Ramos (cell line): ENCODE results near the gene KANK2.
"Not testable (repeated sequence)": the region's sequence is repeated elsewhere in the genome, so short reads cannot be mapped to it uniquely, and the experiment has no call there.

Experiments
- in situ Hi-C: fragments of 300-500 bp; cut with MboI; formaldehyde crosslinking; loops from one replicate; pipeline ENCODE4 v1.14.3; 2022; ENCODE audit warnings: low sequenced_read_pairs; ENCODE audit not compliant: unreplicated experiment

Gene KANK2

DNA sequence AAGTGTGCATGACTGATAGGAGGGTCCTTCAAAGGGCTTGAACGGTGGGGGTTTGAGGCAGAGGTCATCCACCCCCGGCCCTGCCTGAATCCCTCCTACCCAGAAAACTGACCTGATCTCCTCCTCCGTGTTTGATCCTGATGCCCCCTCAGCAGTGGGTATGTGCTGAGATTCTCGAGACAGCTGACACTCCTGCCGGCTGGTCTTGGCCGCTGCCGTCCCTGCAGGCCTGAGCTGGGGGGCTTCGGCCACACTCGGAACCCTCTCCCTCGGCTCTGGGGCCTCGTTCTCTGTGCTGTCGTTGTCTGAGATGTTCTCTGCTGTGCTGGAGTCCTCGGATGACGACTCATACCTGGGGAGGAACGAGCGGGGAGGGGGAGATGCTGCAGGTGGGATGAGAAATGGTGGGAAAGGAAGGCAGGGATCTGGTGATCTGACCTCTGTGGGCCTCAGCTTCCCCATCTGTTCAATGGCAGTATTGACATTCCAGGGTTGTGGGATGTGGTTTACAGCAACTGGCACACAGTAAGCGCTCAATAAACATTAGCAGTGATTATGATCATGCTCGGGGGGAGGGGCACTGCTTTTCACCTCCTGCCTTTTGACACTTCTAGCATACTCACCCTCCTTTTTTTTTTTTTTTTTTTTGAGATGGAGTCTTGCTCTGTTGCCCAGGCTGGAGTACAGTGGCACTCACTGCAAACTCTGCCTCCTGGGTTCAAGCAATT lies 20.7 kb downstream of the KANK2 start:
- in situ Hi-C loops: no loop called here

DNA sequence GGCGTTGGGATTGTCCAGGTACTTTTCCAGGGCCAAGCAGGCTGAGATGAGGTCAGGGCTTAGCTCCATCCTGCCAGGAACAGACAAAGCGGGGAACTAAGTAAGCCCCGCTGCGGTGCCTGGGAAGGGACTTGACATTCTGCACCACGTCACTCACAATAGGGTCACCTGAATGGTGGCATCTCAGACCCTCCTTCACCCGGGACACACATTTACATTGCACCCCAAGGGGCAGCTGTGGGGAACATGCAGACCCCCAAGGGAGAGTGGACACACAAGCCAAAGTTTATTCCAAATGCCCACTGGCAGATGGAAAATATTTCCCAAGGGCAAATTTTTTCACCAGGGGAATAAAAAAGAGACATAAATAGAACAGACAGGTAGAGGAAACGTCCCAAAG lies 21.4 kb downstream of the KANK2 start:
- in situ Hi-C loops: no loop called here

DNA sequence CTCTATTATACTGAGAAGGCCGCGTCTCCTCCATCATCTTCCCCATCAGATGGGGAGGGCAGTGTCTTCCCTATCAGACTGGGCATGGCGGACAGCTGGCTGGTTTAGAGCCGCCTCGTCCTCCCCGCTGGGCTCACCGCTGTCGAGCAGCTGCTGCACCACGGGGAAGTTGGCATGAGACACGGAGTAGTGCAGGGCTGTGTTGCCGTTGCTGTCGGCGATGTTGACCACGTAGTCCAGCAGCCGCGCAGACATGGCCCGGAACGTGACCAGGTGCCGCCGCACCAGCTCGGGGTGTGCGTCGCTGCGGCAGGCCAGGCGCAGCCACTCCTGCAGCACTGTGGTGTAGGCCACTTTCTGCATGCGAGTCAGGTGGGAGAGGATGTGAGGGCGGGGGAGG lies 23.0 kb downstream of the KANK2 start:
- in situ Hi-C loops: no loop called here

DNA sequence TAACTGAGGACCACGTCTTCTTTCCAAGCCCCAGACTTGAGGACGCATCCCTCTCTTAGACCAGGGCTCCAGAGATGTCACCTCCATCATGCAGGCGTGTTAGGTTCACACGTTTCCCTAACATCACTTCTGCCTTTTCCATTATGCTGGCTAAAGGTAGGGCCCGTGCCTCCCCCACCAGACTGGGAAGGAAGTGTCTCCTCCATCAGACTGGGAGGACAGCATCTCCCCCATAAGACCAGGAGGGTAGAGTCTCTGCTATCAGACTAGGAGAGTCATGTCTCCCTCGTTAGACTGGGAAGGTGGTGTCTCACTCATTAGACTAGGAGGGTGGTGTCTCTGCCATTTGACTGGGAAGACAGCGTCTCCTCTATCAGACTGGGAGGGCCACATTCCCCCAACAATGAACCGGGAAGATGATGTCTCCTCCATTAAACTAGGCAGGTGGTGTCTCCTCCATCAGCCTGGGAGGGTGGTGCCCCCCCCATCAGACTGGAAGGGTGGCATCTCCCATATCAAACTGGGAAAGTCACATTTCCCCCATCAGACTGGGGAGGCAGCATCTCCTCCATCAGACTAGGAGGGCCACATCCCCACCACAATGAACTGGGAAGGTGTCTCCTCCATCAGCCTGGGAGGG lies 23.7 kb downstream of the KANK2 start:
- in situ Hi-C loops: no loop called here

DNA sequence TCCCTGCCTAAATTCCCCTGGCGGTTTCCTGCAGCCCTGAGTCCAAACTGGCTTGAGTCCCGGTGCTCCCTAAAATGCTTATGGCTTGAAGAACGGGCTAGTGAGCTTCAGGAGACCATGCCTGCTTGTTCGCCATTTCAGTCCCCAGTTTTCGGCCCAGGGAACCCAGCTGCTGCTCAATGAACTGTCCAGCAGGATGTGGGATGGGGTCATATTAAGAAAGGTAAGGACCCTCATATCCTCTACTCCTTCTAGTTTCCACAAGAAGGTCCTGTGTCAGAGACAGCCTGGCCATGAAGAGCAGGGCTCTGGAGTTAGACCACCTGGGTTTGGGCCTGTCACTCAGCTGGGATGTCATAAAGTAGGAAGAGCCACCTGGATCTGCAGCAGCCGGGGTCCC lies 24.8 kb downstream of the KANK2 start:
- in situ Hi-C loops: no loop called here

DNA sequence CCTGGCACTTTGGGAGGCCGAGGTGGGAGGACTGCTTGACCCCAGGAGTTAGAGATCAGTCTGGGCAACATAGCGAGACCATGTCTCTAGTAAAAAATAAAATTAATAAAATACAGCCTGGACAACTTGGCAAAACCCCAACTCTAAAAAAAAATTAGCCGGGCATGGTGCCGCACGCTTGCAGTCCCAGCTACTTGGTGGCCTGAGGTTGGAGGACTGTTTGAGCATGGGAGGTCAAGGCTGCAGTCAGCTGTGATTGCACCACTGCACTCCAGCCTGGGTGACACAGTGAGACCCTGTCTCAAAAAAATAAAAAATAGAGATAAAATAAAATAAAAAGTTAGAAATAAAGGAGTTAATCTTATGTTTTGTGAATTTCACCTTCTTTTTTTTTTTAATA lies 26.2 kb downstream of the KANK2 start:
- in situ Hi-C loops: no loop called here

DNA sequence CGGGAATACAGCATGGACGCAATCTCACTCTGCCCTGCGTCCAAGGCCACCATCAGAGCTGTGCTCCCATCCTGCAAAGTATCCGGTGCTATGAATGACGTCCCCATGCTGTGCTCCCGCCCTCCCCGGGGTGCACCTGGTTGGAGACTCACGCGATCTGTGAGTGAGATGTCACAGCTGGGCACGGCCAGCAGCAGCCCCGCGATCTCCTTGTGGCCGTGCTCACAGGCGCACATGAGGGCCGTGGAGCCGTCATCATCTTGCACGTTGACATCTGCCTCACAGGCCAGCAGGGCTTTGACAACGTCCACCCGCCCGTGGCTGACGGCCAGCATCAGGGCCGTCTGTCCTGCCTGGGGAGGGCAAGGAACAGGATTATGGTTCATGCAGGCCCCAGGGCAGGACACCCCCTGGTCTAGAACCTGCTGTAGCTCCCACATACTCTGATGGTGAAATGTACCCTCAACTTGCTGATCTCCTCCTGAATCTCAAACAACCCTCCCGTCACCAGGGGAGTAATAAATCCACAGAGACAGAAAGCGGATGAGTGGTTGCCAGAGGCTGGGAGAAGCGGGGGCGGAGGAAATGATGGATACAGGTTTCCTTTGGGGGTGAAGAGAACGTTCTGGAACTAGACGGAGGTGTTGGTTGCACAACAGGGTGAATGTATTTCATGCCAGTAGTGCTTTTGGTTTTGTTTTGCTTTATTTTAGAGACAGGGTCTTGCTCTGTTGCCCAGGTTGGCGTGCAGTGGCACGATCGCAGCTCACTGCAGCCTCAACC lies 27.3 kb downstream of the KANK2 start:
- in situ Hi-C loops: no loop called here

DNA sequence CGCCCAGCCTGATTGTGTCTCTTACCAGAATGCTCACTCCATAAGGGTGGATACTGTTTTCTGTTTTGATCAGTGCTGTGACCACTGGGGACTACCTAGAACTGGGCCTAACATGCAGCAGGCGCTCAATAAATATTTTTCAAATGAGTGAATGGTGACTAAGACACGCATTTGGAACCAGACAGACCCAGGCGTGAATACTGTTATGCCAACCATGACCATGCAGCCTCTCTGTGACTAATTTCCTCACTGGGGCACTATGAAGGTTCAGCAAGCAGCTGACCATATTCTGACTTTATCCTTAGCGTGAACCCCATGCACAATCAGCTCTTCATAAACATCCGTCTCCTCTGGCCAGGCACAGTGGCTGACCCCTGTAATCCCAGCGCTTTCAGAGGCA lies 28.8 kb downstream of the KANK2 start:
- in situ Hi-C loops: no loop called here

DNA sequence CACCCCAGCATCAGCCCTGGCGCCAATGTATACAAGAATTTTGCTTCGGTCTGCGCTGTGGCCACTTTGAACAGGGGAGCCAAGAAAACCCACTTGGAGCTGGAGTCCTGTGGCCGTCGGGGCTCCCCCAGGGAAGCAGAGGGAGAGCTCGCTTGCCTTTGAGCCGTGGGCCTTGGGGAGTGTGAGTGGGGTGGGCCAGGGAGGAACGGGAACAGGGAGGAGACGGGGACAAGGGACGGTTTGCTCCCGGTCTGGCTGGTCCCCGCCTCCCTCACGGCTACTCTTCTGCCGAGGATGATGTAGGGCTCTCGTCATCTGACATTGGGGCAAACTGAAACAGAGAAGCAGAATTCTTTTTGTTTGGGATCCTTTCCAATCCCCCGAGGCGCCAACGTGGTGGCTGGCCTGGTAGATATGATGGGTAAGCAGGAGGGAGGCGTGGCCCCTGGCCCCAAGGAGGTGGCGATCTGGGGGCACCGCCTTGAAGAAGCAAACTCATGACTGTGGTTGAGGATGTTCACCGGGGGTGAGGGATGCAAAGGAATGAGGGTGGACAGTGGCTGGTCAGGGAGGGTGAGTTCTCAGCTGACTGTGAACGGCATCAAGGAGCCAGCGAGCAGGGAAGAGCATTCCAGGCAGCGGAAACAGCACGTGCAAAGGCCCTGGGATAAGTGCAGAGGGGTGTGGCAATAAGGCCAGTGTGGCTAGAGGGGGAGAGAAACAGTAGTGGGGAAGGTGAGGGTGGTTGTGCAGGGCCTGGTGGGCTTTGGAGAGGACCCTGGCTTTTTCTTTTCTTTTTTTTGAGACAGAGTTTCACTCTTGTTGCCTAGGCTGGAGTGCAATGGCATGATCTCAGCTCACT lies 30.8 kb downstream of the KANK2 start:
- in situ Hi-C loops: no loop called here

DNA sequence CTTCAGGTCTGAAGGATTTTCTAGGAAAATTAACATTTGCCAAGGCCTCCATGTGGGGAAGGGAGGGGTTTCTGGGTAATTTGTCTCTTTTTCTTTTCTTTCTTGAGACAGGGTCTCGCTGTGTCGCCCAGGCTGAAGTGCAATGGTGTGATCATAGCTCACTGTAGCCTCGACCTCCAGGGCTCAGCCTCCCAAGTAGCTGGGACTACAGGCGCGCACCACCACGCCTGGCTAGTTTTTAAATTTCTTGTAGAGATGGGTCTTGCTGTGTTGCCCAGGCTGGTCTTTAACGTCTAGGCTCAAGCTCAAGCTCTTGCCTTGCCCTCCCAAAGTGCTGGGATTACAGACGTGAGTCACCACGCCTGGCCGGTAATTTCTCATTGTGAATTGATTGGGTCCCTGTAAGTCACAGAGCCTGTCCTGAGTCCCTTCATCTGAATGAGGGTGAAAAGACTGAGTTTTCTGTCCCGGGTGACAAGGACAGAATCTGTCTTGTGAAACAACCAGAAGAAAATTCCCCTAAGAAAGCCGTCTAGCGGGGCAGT lies 31.8 kb downstream of the KANK2 start:
- in situ Hi-C loops: no loop called here

DNA sequence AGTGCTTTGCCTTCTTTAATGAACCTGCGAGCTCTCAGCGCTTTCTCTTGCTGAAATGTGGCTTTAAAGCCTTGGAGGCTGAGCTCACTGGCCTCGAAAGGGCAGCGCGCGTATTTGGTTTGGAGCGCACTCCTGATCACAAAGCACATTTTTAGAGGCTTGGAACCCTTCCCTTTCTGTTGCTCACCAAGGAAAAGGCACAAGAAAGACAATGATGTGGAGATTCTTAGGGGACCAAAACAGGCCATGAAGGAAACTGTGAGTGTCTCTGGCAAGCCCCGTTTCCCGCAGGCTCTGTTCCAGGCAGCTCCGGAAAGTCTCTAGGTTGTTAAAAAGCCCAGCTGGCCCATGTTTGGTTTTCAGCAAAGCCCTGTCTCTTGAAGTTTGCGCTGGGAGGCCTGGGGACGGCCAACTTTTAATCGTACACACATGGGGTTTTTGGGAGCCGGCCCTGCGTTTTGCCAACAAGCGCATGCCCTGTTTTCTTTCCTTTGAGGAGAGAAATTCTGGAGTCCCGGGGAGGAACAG lies 32.4 kb downstream of the KANK2 start:
- in situ Hi-C loops: no loop called here

DNA sequence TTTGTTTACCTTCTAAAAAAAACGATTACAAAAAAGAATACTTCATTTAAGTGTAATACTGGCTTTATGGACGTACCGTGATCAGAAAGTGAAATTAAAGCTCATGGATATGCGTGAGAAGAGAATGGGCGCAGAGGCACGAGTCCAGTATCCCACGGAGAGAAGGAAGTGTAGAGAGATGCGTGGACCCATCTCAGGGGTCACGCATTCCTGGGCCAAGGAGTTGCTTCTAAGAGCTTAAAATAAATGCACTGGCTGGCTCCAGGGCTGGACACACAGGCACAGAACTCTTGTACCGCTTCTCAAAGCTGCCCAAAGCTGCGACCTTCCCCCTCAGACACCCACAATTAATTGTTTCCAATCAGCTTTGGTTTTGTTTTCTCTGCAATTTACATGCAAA lies 33.0 kb downstream of the KANK2 start:
- in situ Hi-C loops: no loop called here

DNA sequence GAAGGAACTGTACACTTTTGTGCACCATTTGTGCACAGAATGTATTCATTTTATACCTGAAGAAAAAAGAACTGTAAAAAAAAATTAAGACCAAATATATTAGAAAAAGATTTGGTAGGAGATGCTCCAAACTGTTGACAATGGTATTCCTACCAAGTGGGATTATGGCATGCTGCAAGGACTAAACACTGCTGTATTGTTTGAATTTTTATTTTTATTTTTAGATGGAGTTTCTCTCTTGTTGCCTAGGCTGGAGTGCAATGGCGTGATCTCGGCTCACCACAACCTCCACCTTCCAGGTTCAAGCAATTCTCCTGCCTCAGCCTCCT lies 36.9 kb downstream of the KANK2 start:
- in situ Hi-C loops: not testable (repeated sequence)

DNA sequence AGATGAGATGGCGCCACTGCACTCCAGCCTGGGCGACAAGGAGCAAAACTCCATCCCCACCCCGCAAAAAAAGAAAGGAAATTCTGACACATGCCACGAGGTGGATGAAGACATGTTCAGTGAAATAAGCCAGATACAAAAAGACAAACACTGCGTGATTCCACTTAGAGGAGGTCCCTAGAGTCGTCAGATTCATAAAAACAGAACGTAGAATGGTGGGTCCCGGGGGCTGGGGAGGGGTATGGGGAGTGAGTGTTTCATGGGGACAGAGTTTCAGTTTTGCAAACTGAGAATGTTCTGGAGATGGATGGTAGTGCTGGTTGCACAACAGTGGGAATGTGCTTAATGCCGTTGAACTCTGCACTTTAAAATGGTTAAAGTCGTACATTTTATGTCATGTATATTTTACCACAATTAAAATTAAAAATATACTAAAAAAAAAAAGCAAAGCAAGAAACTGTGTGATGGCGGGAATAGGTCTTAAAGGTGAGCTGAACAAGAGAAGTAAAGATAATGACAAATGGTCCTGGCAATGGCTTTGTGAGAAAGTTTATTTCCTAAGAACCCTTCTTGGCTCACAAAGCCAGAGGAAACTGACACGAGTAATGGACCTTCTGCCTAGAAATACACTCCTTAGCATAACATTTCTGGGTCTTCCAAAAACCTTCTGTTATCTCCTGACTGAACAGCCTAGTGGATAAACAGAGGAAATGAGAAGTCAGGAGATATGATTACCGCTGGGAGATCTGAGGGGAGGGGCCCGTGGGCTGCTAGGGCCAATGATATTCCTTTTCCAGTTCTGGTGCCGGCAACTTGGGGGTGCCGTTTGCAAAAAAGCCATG lies 37.5 kb downstream of the KANK2 start:
- in situ Hi-C loops: no loop called here

DNA sequence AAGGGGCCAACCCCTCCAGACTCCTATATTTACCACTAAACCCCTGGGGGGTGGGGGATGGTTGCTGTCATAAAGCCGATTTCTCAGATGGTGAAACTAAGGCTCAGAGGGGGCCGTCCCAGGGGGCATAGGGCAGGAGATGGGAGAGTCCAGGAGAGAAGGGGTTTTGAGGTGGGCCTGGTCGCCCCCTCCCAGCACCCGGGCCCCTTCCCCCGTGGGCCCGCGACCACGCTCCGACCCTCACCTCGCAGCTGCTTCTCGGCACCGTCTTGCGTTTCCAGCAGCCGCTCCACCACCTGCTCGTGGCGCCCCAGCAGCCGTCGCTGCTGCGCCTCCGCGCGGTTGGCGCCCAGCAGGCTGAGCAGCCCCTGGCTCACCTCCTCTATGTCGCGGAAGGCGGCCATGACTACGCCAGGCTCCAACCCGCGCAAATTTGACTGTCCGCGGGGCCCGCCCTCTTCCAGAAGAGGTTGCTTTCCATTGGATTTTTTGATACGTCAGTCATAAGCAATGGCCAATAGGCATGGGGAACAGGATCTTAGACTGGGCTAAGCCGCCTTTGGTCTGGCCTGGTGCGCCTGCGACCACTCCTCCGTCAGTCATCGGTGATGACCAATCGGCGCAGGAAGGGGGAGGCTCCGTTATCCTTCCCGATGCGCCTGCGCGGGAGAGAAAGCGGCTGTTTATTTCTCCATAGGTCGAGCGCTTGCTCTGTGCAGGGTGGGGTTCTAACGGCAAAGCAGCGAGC lies 41.8 kb downstream of the KANK2 start, which contains the start of gene SPC24:
Gene SPC24 (minus strand): TSS at position 410 of the 748 bp plus-strand sequence. CDS start 6 bp downstream, at position 404.
- in situ Hi-C loops: no loop called here

DNA sequence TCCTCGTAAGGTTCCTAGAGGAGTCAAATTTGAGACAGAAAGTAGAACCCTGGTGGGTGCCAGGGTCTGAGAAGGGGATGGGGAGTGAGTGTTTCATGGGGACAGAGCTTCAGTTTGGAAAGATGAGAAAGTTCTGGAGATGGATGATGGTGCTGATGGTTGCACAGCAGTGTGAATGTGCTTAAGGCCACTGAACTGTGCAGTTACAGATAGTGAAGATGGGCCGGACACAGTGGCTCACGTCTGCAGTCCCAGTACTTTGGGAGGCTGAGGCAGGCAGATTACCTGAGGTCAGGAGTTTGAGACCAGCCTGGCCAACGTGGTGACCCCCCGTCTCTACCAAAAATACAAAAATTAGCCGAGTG lies 42.7 kb downstream of the KANK2 start:
- in situ Hi-C loops: no loop called here

DNA sequence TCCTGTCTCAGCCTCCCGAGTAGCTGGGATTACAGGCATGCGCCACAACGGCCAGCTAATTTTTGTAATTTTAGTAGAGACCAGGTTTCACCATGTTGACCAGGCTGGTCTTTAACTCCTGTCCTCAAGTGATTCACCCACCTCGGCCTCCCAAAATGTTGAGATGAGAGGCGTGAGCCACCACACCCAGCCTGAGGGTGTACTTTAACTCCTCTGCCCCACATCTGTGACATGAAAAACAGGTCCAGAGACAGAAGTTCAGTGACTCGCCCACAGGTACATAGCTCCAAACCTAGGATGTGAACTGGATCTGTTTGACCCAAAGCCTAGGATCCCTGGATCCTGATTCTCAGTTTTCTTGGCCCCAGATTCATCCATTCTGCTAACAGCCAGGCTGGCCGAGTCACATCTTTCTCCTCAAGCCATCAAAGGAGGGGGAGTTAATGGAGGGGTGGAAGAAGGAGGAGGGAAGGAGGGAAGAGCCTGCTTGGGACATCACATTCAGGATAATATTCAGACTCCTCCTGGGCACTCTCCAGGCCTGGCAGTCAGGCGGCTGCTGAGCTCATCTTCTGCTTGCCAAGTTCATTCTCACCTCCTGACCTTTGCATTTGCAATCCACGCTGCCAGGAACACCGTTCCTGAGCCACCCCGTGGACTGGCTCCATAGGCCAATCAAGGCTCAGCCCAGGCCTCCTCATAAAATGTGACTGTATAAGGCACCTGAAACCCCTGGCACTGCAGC lies 44.9 kb downstream of the KANK2 start:
- in situ Hi-C loops: no loop called here

DNA sequence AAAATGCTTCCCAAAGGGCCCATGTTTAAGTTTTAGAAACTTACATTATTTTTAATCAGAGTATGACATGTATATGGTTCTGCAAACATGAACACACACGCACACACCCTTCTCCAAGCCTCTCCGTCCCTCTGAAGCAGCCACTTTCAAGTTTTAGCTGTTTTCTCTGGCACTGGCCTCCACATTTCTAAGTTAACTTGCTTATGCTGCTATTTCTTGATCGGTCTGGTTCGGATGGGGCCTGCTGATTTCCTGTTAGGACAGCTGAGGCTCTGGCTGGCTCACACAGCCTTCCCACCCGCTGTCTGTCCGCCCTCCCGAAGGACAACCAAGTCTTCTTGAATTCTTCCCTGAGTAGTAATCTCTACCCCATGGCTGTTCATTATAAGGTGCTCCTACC lies 46.2 kb downstream of the KANK2 start:
- in situ Hi-C loops: no loop called here
